H9 (cell line): ENCODE data around the gene CTAGE1. TPM values are rescaled to one million over a fixed set of nuclear protein-coding genes. Genes with fewer than 3 reads are reported as not detected.
"Not testable (repeated sequence)": the region's sequence is repeated elsewhere in the genome, so short reads cannot be mapped to it uniquely, and the experiment has no call there.

ENCODE experiments used
- DNase-seq: peaks from one replicate; pipeline ENCODE4 v3.0.0-alpha.2; 2017
- H2AFZ ChIP-seq: one replicate; pipeline ENCODE4 v1.6.1; 2013; ENCODE audit warnings: mild to moderate bottlenecking, low read length, control low read depth, moderate library complexity
- H2AK5ac ChIP-seq: 2 replicates; pipeline ENCODE4 v1.6.1; 2013; ENCODE audit warnings: low read length, control low read depth, mixed read lengths; ENCODE audit not compliant: insufficient read length
- H2BK120ac ChIP-seq: one replicate; pipeline ENCODE4 v1.6.1; 2013; ENCODE audit warnings: low read depth, mild to moderate bottlenecking, low read length, control low read depth, inconsistent platforms; ENCODE audit not compliant: poor library complexity, severe bottlenecking
- H2BK12ac ChIP-seq: 2 replicates; pipeline ENCODE4 v1.6.1; 2013; ENCODE audit warnings: low read length, control low read depth, mixed read lengths, low read depth; ENCODE audit not compliant: insufficient read length
- H2BK15ac ChIP-seq: 2 replicates; pipeline ENCODE4 v1.6.1; 2013; ENCODE audit warnings: low read depth, low read length, control low read depth
- H2BK20ac ChIP-seq: one replicate; pipeline ENCODE4 v1.6.1; 2013; ENCODE audit warnings: low read depth, mild to moderate bottlenecking, low read length, control low read depth, inconsistent platforms; ENCODE audit not compliant: poor library complexity, severe bottlenecking
- H2BK5ac ChIP-seq: 2 replicates; pipeline ENCODE4 v1.6.1; 2013; ENCODE audit warnings: low read length, control low read depth, mixed read lengths; ENCODE audit not compliant: insufficient read length
- H3K14ac ChIP-seq: 2 replicates; pipeline ENCODE4 v1.6.1; 2013; ENCODE audit warnings: low read length, control low read depth; ENCODE audit not compliant: insufficient read depth
- H3K18ac ChIP-seq: 2 replicates; pipeline ENCODE4 v1.6.1; 2013; ENCODE audit warnings: low read depth, mild to moderate bottlenecking, mixed read lengths, low read length, control low read depth; ENCODE audit not compliant: insufficient read length
- H3K23ac ChIP-seq: 2 replicates; pipeline ENCODE4 v1.6.1; 2013; ENCODE audit warnings: low read length, control low read depth, mixed read lengths, low read depth; ENCODE audit not compliant: insufficient read length
- H3K23me2 ChIP-seq: 2 replicates; pipeline ENCODE4 v1.6.1; 2013; ENCODE audit warnings: low read depth, mild to moderate bottlenecking, mixed read lengths, low read length, control low read depth; ENCODE audit not compliant: insufficient read length, poor library complexity, severe bottlenecking
- H3K27ac ChIP-seq: 2 replicates; pipeline ENCODE4 v1.5.1; 2013; ENCODE audit warnings: low read length, control low read depth, mixed read lengths, low read depth; ENCODE audit not compliant: insufficient read length
- H3K27me3 ChIP-seq: 2 replicates; pipeline ENCODE4 v1.6.1; 2013; ENCODE audit warnings: low read length, control low read depth, inconsistent platforms; ENCODE audit not compliant: insufficient read depth
- H3K4ac ChIP-seq: 2 replicates; pipeline ENCODE4 v1.6.1; 2013; ENCODE audit warnings: low read depth, mild to moderate bottlenecking, control low read depth, inconsistent platforms, low read length, moderate library complexity
- H3K4me1 ChIP-seq: 2 replicates; pipeline ENCODE4 v1.6.1; 2013; ENCODE audit warnings: low read length, control low read depth, inconsistent platforms; ENCODE audit not compliant: insufficient read depth
- H3K4me2 ChIP-seq: 2 replicates; pipeline ENCODE4 v1.6.1; 2013; ENCODE audit warnings: low read length, control low read depth, mixed read lengths; ENCODE audit not compliant: insufficient read length, insufficient read depth
- H3K56ac ChIP-seq: 2 replicates; pipeline ENCODE4 v1.6.1; 2013; ENCODE audit warnings: low read depth, mild to moderate bottlenecking, mixed read lengths, low read length, control low read depth; ENCODE audit not compliant: insufficient read length
- H3K79me1 ChIP-seq: 2 replicates; pipeline ENCODE4 v1.6.1; 2013; ENCODE audit warnings: low read depth, mild to moderate bottlenecking, moderate library complexity, low read length, control low read depth, inconsistent platforms; ENCODE audit not compliant: insufficient read depth, poor library complexity, severe bottlenecking
- H3K79me2 ChIP-seq: 2 replicates; pipeline ENCODE4 v1.6.1; 2013; ENCODE audit warnings: low read length, control low read depth, inconsistent platforms; ENCODE audit not compliant: insufficient read depth
- H3K9ac ChIP-seq: 2 replicates; pipeline ENCODE4 v1.6.1; 2013; ENCODE audit warnings: low read length, control low read depth, mixed read lengths; ENCODE audit not compliant: insufficient read length; ENCODE audit errors: extremely low read depth
- H3K9me3 ChIP-seq: one replicate; pipeline ENCODE4 v1.6.1; 2013; ENCODE audit warnings: low read depth, low read length, inconsistent platforms; ENCODE audit not compliant: control insufficient read depth
- H3T11ph ChIP-seq: one replicate; pipeline ENCODE4 v1.6.1; 2013; ENCODE audit warnings: mild to moderate bottlenecking, low read length, control low read depth, inconsistent platforms
- H4K20me1 ChIP-seq: one replicate; pipeline ENCODE4 v1.6.1; 2013; ENCODE audit not compliant: control insufficient read depth, insufficient read length, insufficient read depth
- H4K5ac ChIP-seq: 2 replicates; pipeline ENCODE4 v1.6.1; 2013; ENCODE audit warnings: low read depth, mild to moderate bottlenecking, mixed read lengths, low read length, control low read depth; ENCODE audit not compliant: insufficient read length
- H4K8ac ChIP-seq: replicated peaks from 2 replicates; pipeline ENCODE4 v1.6.1; 2013; ENCODE audit warnings: low read length, control low read depth, mixed read lengths, low read depth; ENCODE audit not compliant: insufficient read length
- H4K91ac ChIP-seq: 2 replicates; pipeline ENCODE4 v1.6.1; 2013; ENCODE audit warnings: low read depth, mild to moderate bottlenecking, moderate library complexity, mixed read lengths, low read length, control low read depth; ENCODE audit not compliant: insufficient read length
- H3K27ac Mint-ChIP-seq, 3 experiments: 2 replicates in 2 of 3; 3 replicates in 1 of 3; pipeline ENCODE4 v1.8.0; 2020 to 2021; ENCODE audit warnings: mixed read lengths in 3 of 3, mild to moderate bottlenecking in 1 of 3, moderate library complexity in 1 of 3
- H3K27me3 Mint-ChIP-seq: 2 replicates; pipeline ENCODE4 v1.8.0; 2021; ENCODE audit warnings: low read depth, mild to moderate bottlenecking, moderate library complexity, mixed read lengths
- H3K36me3 Mint-ChIP-seq, 3 experiments: 2 replicates in 2 of 3; 3 replicates in 1 of 3; pipeline ENCODE4 v1.8.0; 2020 to 2021; ENCODE audit warnings: low read depth in 3 of 3, mixed read lengths in 3 of 3; ENCODE audit not compliant: insufficient read depth in 1 of 3
- H3K4me1 Mint-ChIP-seq, 2 experiments: 2 replicates each; pipeline ENCODE4 v1.8.0; 2020; ENCODE audit warnings: mixed read lengths in 2 of 2
- H3K4me3 Mint-ChIP-seq, 2 experiments: 2 replicates in 1 of 2; 3 replicates in 1 of 2; pipeline ENCODE4 v1.8.0; 2020 to 2021; ENCODE audit warnings: mild to moderate bottlenecking in 2 of 2, mixed read lengths in 2 of 2, moderate library complexity in 1 of 2
- H3K9me3 Mint-ChIP-seq, 2 experiments: 2 replicates in 1 of 2; 3 replicates in 1 of 2; pipeline ENCODE4 v1.8.0; 2020; ENCODE audit warnings: mild to moderate bottlenecking in 2 of 2, mixed read lengths in 2 of 2, moderate library complexity in 1 of 2
- WGBS: extraction: QIAGEN DNeasy Blood & Tissue Kit; methylation state at CpG from one replicate; pipeline ENCODE4 v1.1.7; 2013; ENCODE audit warnings: missing lambda C conversion rate, low lambda C conversion rate, mixed read lengths; ENCODE audit not compliant: insufficient read length; ENCODE audit errors: extremely low coverage; 5-methylcytosine and 5-hydroxymethylcytosine counted together
- total RNA-seq: library from RNA; stranded (reverse); gene quantifications from 2 replicates; pipeline ENCODE4 v1.2.1, GENCODE V29; 2021

Gene CTAGE1
- total RNA-seq, 1 experiment from 2014 or later = not detected

GRCh38 chr18:22450318-22450717 lies 32.6 kb upstream of the CTAGE1 start:
- H3K4me2 ChIP-seq, H3K14ac ChIP-seq, H3K4me3 Mint-ChIP-seq: not testable (repeated sequence)

GRCh38 chr18:22449753-22450152 lies 32.0 kb upstream of the CTAGE1 start:
- not testable (repeated sequence) for H3K4me1 ChIP-seq, H3K79me2 ChIP-seq, H3K23me2 ChIP-seq, H3T11ph ChIP-seq, H3K27ac Mint-ChIP-seq, H2BK120ac ChIP-seq, H4K5ac ChIP-seq, H2AFZ ChIP-seq, H4K20me1 ChIP-seq, H3K14ac ChIP-seq, DNase-seq, H3K4me3 Mint-ChIP-seq, H3K18ac ChIP-seq, H3K79me1 ChIP-seq, H4K91ac ChIP-seq, H2BK12ac ChIP-seq, H3K9ac ChIP-seq, H3K56ac ChIP-seq, H2BK5ac ChIP-seq, H2AK5ac ChIP-seq, H2BK15ac ChIP-seq, H3K27me3 ChIP-seq, H2BK20ac ChIP-seq, H3K27ac ChIP-seq, H3K4ac ChIP-seq, H4K8ac ChIP-seq, H3K23ac ChIP-seq, H3K27me3 Mint-ChIP-seq, H3K9me3 ChIP-seq, H3K4me2 ChIP-seq
- peaks cover 3 to 15% of the 10 kb centered on the region in 2 experiments for H3K4me1 Mint-ChIP-seq
- H3K36me3 Mint-ChIP-seq = peaks cover 0 to 16% (median 0%) of the 10 kb centered on the region in 3 experiments; a peak in 3 of 7 replicates
- H3K9me3 Mint-ChIP-seq = peaks cover 26 to 28% of the 10 kb centered on the region in 2 experiments

More at GRCh38 chr18:22450318-22450717, 32.6 kb upstream of the CTAGE1 start:
- not testable (repeated sequence) for H4K91ac ChIP-seq, H3T11ph ChIP-seq, H2AFZ ChIP-seq, H4K5ac ChIP-seq, H3K79me1 ChIP-seq, H3K23ac ChIP-seq, H3K23me2 ChIP-seq, H2BK15ac ChIP-seq, H3K9me3 ChIP-seq, H3K4me1 ChIP-seq, H2AK5ac ChIP-seq, H4K20me1 ChIP-seq, H3K4ac ChIP-seq, H2BK20ac ChIP-seq, H3K27ac ChIP-seq, DNase-seq, H3K79me2 ChIP-seq, H4K8ac ChIP-seq, H2BK12ac ChIP-seq, H3K56ac ChIP-seq, H3K9ac ChIP-seq, H2BK5ac ChIP-seq, H3K18ac ChIP-seq, H3K27me3 ChIP-seq, H3K27me3 Mint-ChIP-seq, H3K27ac Mint-ChIP-seq, H2BK120ac ChIP-seq
- peaks cover 0 to 16% (median 0%) of the 10 kb centered on the region in 3 experiments; a peak in 3 of 7 replicates for H3K36me3 Mint-ChIP-seq
- H3K4me1 Mint-ChIP-seq = peaks cover 3 to 19% of the 10 kb centered on the region in 2 experiments
- H3K9me3 Mint-ChIP-seq = peaks cover 26 to 28% of the 10 kb centered on the region in 2 experiments
- WGBS = no CpG with 5 or more reads among the region's 1 CpG
